GM19455 (cell line): ENCODE results near the gene SMTNL2.
"Not testable (repeated sequence)": the region's sequence is repeated elsewhere in the genome, so short reads cannot be mapped to it uniquely, and the experiment has no call there.

Experiments
- ATAC-seq: cut with Tn5 transposase; IDR thresholded peaks from one replicate; pipeline ENCODE4 v1.9.1; 2021; ENCODE audit not compliant: unreplicated experiment

The SMTNL2 gene

GRCh38 chr17:4599505-4600281 lies 15.4 kb downstream of the SMTNL2 start:
- no peak for ATAC-seq

GRCh38 chr17:4600563-4600962 lies 16.2 kb downstream of the SMTNL2 start:
- ATAC-seq = no peak

GRCh38 chr17:4601326-4601725 lies 17.0 kb downstream of the SMTNL2 start:
- no peak for ATAC-seq

- ATAC-seq = no peak
Observed at GRCh38 chr17:4602041-4602440, 17.7 kb downstream of the SMTNL2 start.

GRCh38 chr17:4604111-4604644 lies 19.8 kb downstream of the SMTNL2 start:
- no peak for ATAC-seq

- ATAC-seq = not testable (repeated sequence)
Observed at GRCh38 chr17:4604736-4605135, 20.4 kb downstream of the SMTNL2 start.

- no peak for ATAC-seq
Observed at GRCh38 chr17:4605826-4606225, 21.5 kb downstream of the SMTNL2 start.

GRCh38 chr17:4607261-4607741 lies 23.0 kb downstream of the SMTNL2 start:
- ATAC-seq = no peak

GRCh38 chr17:4607773-4608187 lies 23.5 kb downstream of the SMTNL2 start:
- ATAC-seq = no peak

GRCh38 chr17:4609761-4610160 lies 25.4 kb downstream of the SMTNL2 start:
- ATAC-seq = no peak

GRCh38 chr17:4610162-4610561 lies 25.8 kb downstream of the SMTNL2 start:
- no peak for ATAC-seq

- no peak for ATAC-seq
Observed at GRCh38 chr17:4610656-4611055, 26.3 kb downstream of the SMTNL2 start.

GRCh38 chr17:4616476-4616875 lies 32.1 kb downstream of the SMTNL2 start:
- no peak for ATAC-seq

GRCh38 chr17:4617090-4617489 lies 32.8 kb downstream of the SMTNL2 start:
- ATAC-seq = no peak

GRCh38 chr17:4617590-4618351 lies 33.4 kb downstream of the SMTNL2 start:
- no peak for ATAC-seq

- no peak for ATAC-seq
Observed at GRCh38 chr17:4620531-4621101, 36.3 kb downstream of the SMTNL2 start.

GRCh38 chr17:4622375-4622774 lies 38.0 kb downstream of the SMTNL2 start:
- no peak for ATAC-seq

- no peak for ATAC-seq
Observed at GRCh38 chr17:4623249-4623648, 38.9 kb downstream of the SMTNL2 start.

- ATAC-seq = not testable (repeated sequence)
Observed at GRCh38 chr17:4624451-4624911, 40.2 kb downstream of the SMTNL2 start.

- ATAC-seq = no peak
Observed at GRCh38 chr17:4625181-4625617, 40.9 kb downstream of the SMTNL2 start.

GRCh38 chr17:4626734-4627256 lies 42.5 kb downstream of the SMTNL2 start:
- no peak for ATAC-seq
